ENCODE measurements around the gene NOG. TPM values are rescaled to one million over a fixed set of nuclear protein-coding genes. Genes with fewer than 3 reads are reported as not detected.

Gene NOG
- total and polyA plus RNA-seq, 2 donors (not counting 3 experiments of a cell fraction or from before 2014, with no cell fraction given), result 0.63 to 2.3 TPM

GRCh38 chr17:56598466-56598865, 5.0 kb downstream of the NOG start:
- H3K27me3 ChIP-seq (ENCODE audit: control insufficient read depth in 2 of 2, insufficient read depth in 2 of 2, low read length in 2 of 2), result peaks cover 30 to 42% of the 10 kb centered on the region in 2 experiments
- FAIRE-seq (no peak), DNase-seq (ENCODE audit: low read depth, low spot score) (no peak)
- no peaks in the 10 kb centered on the region for H3K79me2 ChIP-seq (ENCODE audit: control insufficient read depth, insufficient read depth, low read length)
- H4K20me1 ChIP-seq (replicated peaks; ENCODE audit: control insufficient read depth, extremely low read depth, insufficient read depth, low read length), result no peaks in the 10 kb centered on the region
- H3K9ac ChIP-seq (replicated peaks; ENCODE audit: extremely low read depth, insufficient read depth, low read length), result no peak overlapping the region
- ChIA-PET CTCF (interaction anchor here (1.1 to 10.6 kb wide), 6 partner anchors 13 to 181 kb away, joined by 3 to 473 read pairs (median 10); no protein-coding TSS in a partner anchor), POLR2A (no interaction called here)
- no peaks in the 10 kb centered on the region for H3K36me3 ChIP-seq (ENCODE audit: control insufficient read depth in 2 of 2, extremely low read depth in 1 of 2, insufficient read depth in 2 of 2, low read length in 2 of 2)
- H2AFZ ChIP-seq (ENCODE audit: low read depth, low read length), result no peak overlapping the region
- no peak for TF ChIP-seq MYC (IDR thresholded peaks at IDR 0.05; ENCODE audit: low read depth, low read length)
- TF ChIP-seq GATA2 (IDR thresholded peaks at IDR 0.05; ENCODE audit: insufficient read depth, insufficient read length, low read depth, low read length), result no peak
- TF ChIP-seq FOS (IDR thresholded peaks at IDR 0.05; ENCODE audit: borderline replicate concordance, insufficient read depth, low read length), result no peak
- no peak for TF ChIP-seq POLR2AphosphoS5 (IDR thresholded peaks at IDR 0.05; ENCODE audit: insufficient read depth, low read depth, low read length)
- no peak for TF ChIP-seq EZH2 (IDR thresholded peaks at IDR 0.05; ENCODE audit: borderline replicate concordance, low read depth, low read length, severe bottlenecking)
- TF ChIP-seq JUN (IDR thresholded peaks at IDR 0.05; ENCODE audit: borderline replicate concordance, insufficient read depth, insufficient read length, low read depth), result no peak
- TF ChIP-seq CTCF (IDR thresholded peaks at IDR 0.05; ENCODE audit: extremely low read depth in 1 of 2, insufficient read depth in 1 of 2, low read depth in 1 of 2, low read length in 2 of 2), result no peak
- TF ChIP-seq MAX (IDR thresholded peaks at IDR 0.05; ENCODE audit: insufficient read depth, insufficient read length), result no peak
- no peak for TF ChIP-seq POLR2A (IDR thresholded peaks at IDR 0.05; ENCODE audit: low read depth, low read length)
- peaks cover 16% of the 10 kb centered on the region for H3K4me1 ChIP-seq (ENCODE audit: control insufficient read depth, extremely low read depth, insufficient read depth, low read length)
- dilution Hi-C loops (cut with MboI; ENCODE audit: extremely low pct_ligation_motif_present, low sequenced_read_pairs) (loop anchor here (25.0 kb wide), 1 partner anchor 114 kb away; no protein-coding TSS in a partner anchor), intact Hi-C loops (cut with micrococcal nuclease) (loop anchor here (10.0 kb wide), 1 partner anchor 284 kb away; no protein-coding TSS in a partner anchor)
- no peaks in the 10 kb centered on the region for H3K9me1 ChIP-seq (replicated peaks; ENCODE audit: control insufficient read depth, extremely low read depth, insufficient read depth, low read length)
- no peaks in the 10 kb centered on the region for H3K9me3 ChIP-seq (replicated peaks; ENCODE audit: control insufficient read depth, insufficient read depth, low read length)
- H3K4me3 ChIP-seq (replicated peaks in 1 of 3; ENCODE audit: insufficient read depth in 1 of 3, low read depth in 1 of 3, low read length in 3 of 3), result no peak overlapping the region
- no TSS peak for BruUV-seq (replicated peaks)
- no peak overlapping the region for H3K27ac ChIP-seq (ENCODE audit: insufficient read depth, low read depth, low read length)
- no peak overlapping the region for H3K4me2 ChIP-seq (ENCODE audit: insufficient read depth, low read length)

Measured in endothelial cell of umbilical vein (primary cell).